WERI-Rb-1 (cell line): Measurements from ENCODE around the gene CCRL2.
"Not testable (repeated sequence)": the region's sequence is repeated elsewhere in the genome, so short reads cannot be mapped to it uniquely, and the experiment has no call there.

Source experiments
- DNase-seq: peaks from one replicate; pipeline ENCODE4 v3.0.0-alpha.2; 2020
- H3K27ac ChIP-seq: fragments of 250-450 bp; sonication (Bioruptor Pico); 2 replicates; pipeline ENCODE4 v1.5.1; 2020; ENCODE audit warnings: mild to moderate bottlenecking, moderate library complexity
- H3K27me3 ChIP-seq: fragments of 250-450 bp; sonication (Bioruptor Pico); 2 replicates; pipeline ENCODE4 v1.5.1; 2021; ENCODE audit warnings: mild to moderate bottlenecking, low read depth, moderate library complexity; ENCODE audit not compliant: insufficient read depth, severe bottlenecking
- H3K36me3 ChIP-seq: fragments of 250-450 bp; sonication (Bioruptor Pico); 2 replicates; pipeline ENCODE4 v1.5.1; 2020; ENCODE audit warnings: mild to moderate bottlenecking, moderate library complexity
- H3K4me3 ChIP-seq: 2 replicates; pipeline ENCODE4 v1.5.1; 2011; ENCODE audit warnings: low read depth, mild to moderate bottlenecking, control low read depth, low read length
- H3K9me3 ChIP-seq: fragments of 250-450 bp; sonication (Bioruptor Pico); 2 replicates; pipeline ENCODE4 v1.5.1; 2021; ENCODE audit warnings: mild to moderate bottlenecking, moderate library complexity; ENCODE audit not compliant: severe bottlenecking
- CTCF ChIP-seq: IDR thresholded peaks from 2 replicates; pipeline ENCODE4 v1.5.1; 2011; ENCODE audit warnings: low read depth, mild to moderate bottlenecking, control low read depth, inconsistent platforms, low read length

CCRL2 gene

GRCh38 chr3:46417841-46418611 lies 11.0 kb downstream of the CCRL2 start:
- Histone ChIP-seq H3K4me3 (no peak overlapping the region), H3K36me3 (no peaks in the 10 kb centered on the region), H3K9me3 (no peaks in the 10 kb centered on the region), H3K27me3 (peaks cover 30% of the 10 kb centered on the region), H3K27ac (no peak overlapping the region)
- DNase-seq = no peak
- no peak for TF ChIP-seq CTCF

- Histone ChIP-seq H3K4me3 (no peak overlapping the region), H3K27me3 (peaks cover 35% of the 10 kb centered on the region), H3K36me3 (no peaks in the 10 kb centered on the region), H3K27ac (no peak overlapping the region), H3K9me3 (no peaks in the 10 kb centered on the region)
- TF ChIP-seq CTCF = no peak
- no peak for DNase-seq
These were observed 12.8 kb downstream of the CCRL2 start for GRCh38 chr3:46419816-46420215.

- no peak overlapping the region for H3K27ac ChIP-seq
- no peak overlapping the region for H3K4me3 ChIP-seq
- no peak for TF ChIP-seq CTCF
- no peaks in the 10 kb centered on the region for H3K9me3 ChIP-seq
- no peak for DNase-seq
- no peaks in the 10 kb centered on the region for H3K36me3 ChIP-seq
- H3K27me3 ChIP-seq = peaks cover 31% of the 10 kb centered on the region
These were observed 13.9 kb downstream of the CCRL2 start for GRCh38 chr3:46420931-46421330.

- no peak for DNase-seq
- peaks cover 34% of the 10 kb centered on the region for H3K27me3 ChIP-seq
- no peaks in the 10 kb centered on the region for H3K36me3 ChIP-seq
- H3K9me3 ChIP-seq = no peaks in the 10 kb centered on the region
- no peak overlapping the region for H3K27ac ChIP-seq
- H3K4me3 ChIP-seq = no peak overlapping the region
- TF ChIP-seq CTCF = no peak
These were observed 15.6 kb downstream of the CCRL2 start for GRCh38 chr3:46422617-46423016.

- no peak for TF ChIP-seq CTCF
- H3K27me3 ChIP-seq = peaks cover 34% of the 10 kb centered on the region
- no peak overlapping the region for H3K27ac ChIP-seq
- H3K36me3 ChIP-seq = no peaks in the 10 kb centered on the region
- no peak overlapping the region for H3K4me3 ChIP-seq
- no peak for DNase-seq
- H3K9me3 ChIP-seq = no peaks in the 10 kb centered on the region
These were observed 16.5 kb downstream of the CCRL2 start for GRCh38 chr3:46423588-46423987.

- H3K36me3 ChIP-seq, DNase-seq, H3K9me3 ChIP-seq, H3K27ac ChIP-seq, H3K4me3 ChIP-seq: not testable (repeated sequence)
- H3K27me3 ChIP-seq = peaks cover 18% of the 10 kb centered on the region
These were observed 19.4 kb downstream of the CCRL2 start for GRCh38 chr3:46426476-46426875.

GRCh38 chr3:46427404-46427803 lies 20.3 kb downstream of the CCRL2 start:
- peaks cover 11% of the 10 kb centered on the region for H3K9me3 ChIP-seq
- H3K4me3 ChIP-seq, DNase-seq, H3K36me3 ChIP-seq, H3K27ac ChIP-seq: not testable (repeated sequence)
- H3K27me3 ChIP-seq = peaks cover 17% of the 10 kb centered on the region
